ENCODE data around the gene EXT2.

EXT2 gene

GRCh38 chr11:44260081-44260480 lies 164.6 kb downstream of the EXT2 start:
- no peak for DNase-seq (ENCODE audit: extremely low read depth in 1 of 2, low read depth in 1 of 2)

GRCh38 chr11:44261800-44262591 lies 166.5 kb downstream of the EXT2 start:
- no peak for DNase-seq (ENCODE audit: extremely low read depth in 1 of 2, low read depth in 1 of 2)

DNA sequence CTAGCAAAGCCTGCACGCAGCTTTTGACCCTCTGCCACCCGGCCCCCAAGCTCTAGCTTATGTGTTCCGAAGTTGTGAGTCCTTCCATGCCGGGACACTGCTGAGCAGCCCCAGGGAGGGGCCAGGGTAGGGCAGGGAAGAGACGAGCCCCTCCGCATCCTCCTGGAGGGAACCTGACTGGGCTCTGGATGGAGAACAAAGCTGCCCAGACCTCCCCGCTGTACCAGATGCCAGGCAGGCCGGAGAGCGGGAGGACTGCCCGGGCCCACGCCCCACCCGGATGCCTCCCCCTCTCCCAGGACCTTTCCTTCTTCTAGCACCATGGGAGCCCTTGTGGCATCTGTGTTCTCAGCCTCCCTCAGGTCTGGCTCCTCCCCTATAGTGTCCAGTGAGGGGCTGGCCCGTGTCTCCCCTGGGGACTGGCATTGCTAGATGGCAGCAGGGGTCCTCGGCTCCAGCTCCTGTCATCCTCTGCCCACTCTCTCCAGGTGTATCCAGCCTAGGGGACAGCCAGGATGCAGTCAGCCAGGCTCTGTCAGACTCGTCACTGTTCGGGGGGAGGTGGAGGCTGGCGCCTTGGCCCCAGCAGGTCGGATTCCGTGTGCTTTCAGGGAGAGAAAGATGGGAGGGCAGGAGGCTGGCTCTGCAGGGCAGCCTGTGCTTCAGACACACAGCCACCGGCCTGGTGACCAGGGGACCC lies 168.4 kb downstream of the EXT2 start:
- DNase-seq (ENCODE audit: extremely low read depth in 1 of 2, low read depth in 1 of 2) = no peak

DNA sequence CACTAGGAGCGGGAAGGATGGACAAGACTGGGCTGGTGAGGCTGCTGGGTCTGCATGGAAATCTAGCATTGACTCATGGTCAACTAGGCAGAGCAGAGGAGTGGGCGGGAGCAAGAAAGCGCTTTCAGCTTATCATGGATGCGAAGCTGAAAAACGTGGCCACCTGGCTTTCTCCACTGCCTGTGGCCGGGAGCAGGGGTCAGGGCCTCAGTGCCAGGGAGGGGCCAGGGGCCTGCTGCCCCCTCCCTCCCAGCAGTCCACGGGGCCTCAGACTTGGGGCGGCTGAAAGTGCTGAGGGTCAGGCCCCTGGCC lies 168.9 kb downstream of the EXT2 start:
- DNase-seq (ENCODE audit: extremely low read depth in 1 of 2, low read depth in 1 of 2) = no peak

DNA sequence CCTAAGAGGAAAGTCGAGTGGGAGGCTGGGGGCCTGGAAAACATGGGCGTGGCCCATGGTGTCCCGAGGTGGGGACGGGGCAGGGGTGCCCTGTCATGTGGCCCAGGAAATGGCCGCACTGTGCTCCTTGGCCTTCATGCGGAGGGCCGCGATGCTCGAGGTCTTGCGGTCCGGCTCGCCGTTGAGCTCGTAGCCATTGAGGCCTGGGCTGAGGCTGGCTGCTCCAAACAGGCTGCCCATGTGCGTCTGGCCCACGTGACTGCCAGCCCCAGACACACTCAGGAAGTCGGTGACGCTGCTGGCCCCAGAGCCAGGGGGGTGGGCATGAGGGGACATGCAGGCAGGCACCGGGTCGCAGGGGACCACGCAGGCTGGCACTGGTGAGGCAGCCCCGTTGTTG lies 169.3 kb downstream of the EXT2 start:
- no peak for DNase-seq (ENCODE audit: extremely low read depth in 1 of 2, low read depth in 1 of 2)

- DNase-seq (ENCODE audit: extremely low read depth in 1 of 2, low read depth in 1 of 2) = no peak
Observed at GRCh38 chr11:44266056-44266780, 170.7 kb downstream of the EXT2 start.

GRCh38 chr11:44267006-44267749 lies 171.7 kb downstream of the EXT2 start:
- no peak for DNase-seq (ENCODE audit: extremely low read depth in 1 of 2, low read depth in 1 of 2)

GRCh38 chr11:44267750-44268613 lies 172.5 kb downstream of the EXT2 start:
- DNase-seq (ENCODE audit: extremely low read depth in 1 of 2, low read depth in 1 of 2) = no peak

- DNase-seq (ENCODE audit: extremely low read depth in 1 of 2, low read depth in 1 of 2) = no peak
Observed at GRCh38 chr11:44268614-44269080, 173.2 kb downstream of the EXT2 start.

DNA sequence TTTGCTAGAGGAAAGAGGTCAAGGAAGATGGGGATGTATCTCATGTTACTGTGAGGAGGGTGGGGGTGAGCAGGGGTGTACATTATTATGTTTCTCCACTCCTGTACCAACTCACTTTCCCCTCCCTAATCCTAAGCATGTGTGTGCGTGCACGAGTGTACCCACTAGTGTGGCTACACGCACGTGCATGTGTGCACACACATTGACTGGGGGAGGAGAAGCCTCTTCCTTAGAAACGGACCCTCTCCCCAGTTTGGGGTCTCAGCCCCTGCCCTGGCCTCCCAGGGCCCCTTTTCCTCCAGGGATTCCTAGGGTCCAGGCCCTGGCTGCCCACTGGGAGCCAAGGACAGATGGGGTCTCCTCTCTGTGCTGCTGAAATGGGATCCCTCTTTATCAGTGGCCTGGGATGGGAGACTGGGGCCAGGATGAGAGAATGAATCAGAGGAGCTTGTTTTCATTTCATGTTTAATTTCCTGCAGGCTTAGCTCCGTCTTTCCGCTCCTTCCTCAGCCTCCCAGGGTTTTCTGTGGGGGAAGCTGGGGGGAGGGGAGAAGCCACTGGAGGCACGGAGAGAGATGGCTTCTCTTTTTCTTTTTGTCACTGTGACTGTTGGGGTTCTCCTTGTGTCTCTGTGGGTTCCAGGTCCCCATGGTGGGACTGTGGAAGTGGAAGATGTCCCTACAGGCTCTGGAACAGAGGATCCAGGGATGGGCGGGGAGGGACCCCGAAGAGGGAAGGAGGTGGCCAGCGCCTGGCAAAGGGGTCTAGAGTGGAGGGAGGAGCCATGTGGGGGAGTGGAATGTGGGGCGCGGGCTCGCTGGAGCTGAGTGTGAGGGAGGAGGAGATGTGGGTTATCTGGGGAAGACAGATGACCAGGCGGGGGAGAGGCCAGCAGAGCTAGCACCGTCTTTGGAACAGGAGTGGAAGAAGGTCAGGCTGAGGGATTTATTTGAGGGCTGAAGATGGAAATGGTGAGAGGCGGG lies 174.2 kb downstream of the EXT2 start:
- DNase-seq (ENCODE audit: extremely low read depth in 1 of 2, low read depth in 1 of 2) = no peak

DNA sequence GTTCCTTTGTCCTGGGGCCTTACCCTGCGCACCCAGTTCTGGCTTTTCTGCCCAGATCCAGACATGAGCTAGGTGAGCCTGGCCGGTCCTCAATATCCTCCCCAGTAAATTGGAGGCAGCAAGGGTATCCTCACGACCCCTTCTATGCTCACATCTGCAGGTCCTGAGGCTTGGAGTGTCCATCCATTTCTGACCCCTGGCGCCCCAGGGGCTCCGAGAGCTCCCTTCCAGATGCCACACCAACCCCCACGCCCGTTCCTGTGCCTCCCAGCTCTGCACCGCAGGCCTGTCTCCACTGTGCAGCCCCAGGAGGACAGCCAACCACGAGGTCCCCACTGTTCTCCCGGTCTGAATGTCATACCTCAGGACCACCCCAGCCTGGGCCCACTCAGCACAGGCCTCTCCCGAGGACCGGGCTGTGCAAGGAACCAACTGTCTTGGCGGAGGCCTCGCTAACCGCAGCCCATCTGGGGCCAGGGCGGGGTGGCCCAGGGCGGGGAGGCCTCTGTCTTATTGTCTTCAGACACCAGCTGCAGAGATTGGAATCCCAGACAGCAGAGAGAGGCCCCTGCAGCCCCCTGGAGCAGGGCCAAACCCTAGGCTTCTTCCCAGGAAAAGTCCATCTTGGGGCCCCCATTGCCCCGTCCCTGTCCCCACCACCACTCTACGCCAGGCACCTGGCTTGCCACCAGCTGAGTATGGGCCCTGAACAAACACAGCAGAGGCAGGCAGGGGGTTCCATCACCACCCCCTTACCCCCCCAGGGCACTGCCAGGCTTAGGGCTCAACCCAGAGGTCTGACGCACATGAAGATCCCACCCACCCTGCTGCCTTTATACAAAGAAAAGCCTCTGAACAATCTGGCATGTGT lies 175.2 kb downstream of the EXT2 start:
- DNase-seq (ENCODE audit: extremely low read depth in 1 of 2, low read depth in 1 of 2) = no peak

GRCh38 chr11:44271286-44271685 lies 175.8 kb downstream of the EXT2 start:
- DNase-seq (ENCODE audit: extremely low read depth in 1 of 2, low read depth in 1 of 2) = no peak

DNA sequence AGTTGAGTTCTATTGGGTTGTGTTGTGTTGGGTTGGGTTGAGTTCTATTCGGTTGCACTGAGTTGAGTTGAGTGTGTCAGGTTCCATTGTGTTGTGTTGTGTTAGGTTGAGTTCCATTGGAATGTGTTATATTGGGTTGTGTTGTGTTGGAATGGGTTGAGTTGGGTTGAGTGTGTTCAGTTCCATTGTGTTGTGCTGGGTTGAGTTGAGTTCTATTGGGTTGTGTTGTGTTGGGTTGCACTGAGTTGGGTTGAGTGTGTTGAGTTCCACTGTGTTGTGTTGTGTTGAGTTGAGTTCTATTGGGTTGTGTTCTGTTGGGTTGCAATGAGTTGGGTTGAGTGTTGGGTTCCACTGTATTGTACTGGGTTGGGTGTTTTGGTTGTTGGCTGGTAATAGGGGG lies 178.9 kb downstream of the EXT2 start:
- no peak for DNase-seq (ENCODE audit: extremely low read depth in 1 of 2, low read depth in 1 of 2)

- DNase-seq (ENCODE audit: extremely low read depth in 1 of 2, low read depth in 1 of 2) = no peak
Observed at GRCh38 chr11:44275241-44275640, 179.8 kb downstream of the EXT2 start.

DNA sequence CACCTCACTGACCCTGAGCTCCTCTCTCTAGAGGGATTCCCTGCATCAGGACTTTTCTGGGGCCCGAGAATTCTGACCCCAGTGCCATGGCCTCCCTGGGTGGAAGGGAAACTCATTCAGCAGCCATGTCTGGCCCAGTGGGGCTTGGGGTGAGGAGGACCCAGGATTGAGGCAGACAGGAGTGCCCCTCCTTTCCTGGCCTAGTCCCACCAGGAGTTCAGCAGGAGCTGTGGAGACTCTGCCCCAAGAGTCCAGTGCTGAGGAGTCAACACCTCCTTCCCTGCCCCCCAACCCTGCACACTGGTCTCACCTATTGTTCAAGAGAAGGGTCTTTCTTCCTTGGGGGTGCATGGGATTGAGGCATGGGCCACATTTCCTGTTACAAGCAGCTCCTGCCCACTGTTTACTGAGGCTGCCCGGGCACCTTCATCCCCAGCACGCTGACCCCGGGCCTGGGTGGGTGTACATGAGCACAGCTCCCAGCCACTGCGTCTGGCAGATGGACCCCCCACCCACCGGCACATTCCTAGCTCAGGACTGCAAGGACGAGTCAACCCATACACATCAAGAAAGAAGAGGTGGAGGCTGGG lies 180.6 kb downstream of the EXT2 start:
- no peak for DNase-seq (ENCODE audit: extremely low read depth in 1 of 2, low read depth in 1 of 2)

- DNase-seq (ENCODE audit: extremely low read depth in 1 of 2, low read depth in 1 of 2) = no peak
Observed at GRCh38 chr11:44277196-44278090, 182.0 kb downstream of the EXT2 start.

DNA sequence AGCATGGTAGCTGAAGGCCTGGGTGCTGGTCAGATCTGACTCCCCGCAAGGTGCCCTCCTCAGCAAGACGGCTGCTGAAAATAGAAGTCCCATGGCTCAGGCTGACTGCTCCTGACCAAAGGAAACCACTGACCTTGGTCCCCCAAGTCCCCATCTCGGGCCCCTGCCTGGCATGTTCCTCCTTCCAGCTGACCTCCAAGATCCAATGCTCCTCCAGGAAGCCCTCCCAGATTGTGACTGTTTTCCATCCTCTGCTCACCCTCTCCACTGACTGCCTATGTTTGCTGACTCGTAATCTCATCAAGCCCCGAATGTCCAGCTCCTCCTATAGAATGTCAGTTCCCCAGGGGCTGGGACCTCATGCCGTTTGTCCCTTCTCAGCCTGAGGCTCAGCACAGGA lies 184.0 kb downstream of the EXT2 start:
- DNase-seq (ENCODE audit: extremely low read depth in 1 of 2, low read depth in 1 of 2) = no peak

Data from activated CD8-positive, alpha-beta memory T cell treated with anti-CD3 and anti-CD28 coated beads for 1 hour (primary cell).